Upper lobe of left lung (tissue), 4 donors: ENCODE results near the gene HSD17B11.

ENCODE experiments used
- CTCF ChIP-seq, 6 experiments: fragments of 450-650 bp in 4 of 6; fragments of 200-600 bp in 2 of 6; sonication (generic) in 2 of 6; IDR thresholded peaks; one replicate each; pipeline ENCODE4 v1.5.1; 2016 to 2019; ENCODE audit warnings: antibody characterized with exemption in 6 of 6
- POLR2A ChIP-seq, 4 donors: fragments of 450-650 bp; IDR thresholded peaks; one replicate each; pipeline ENCODE4 v1.5.1; 2016 to 2017; ENCODE audit warnings: antibody characterized with exemption in 4 of 4, mild to moderate bottlenecking in 2 of 4
- POLR2AphosphoS5 ChIP-seq, 2 donors: sonication (generic); formaldehyde crosslinking; IDR thresholded peaks; one replicate each; pipeline ENCODE4 v1.5.1; 2017; ENCODE audit warnings: antibody characterized with exemption in 2 of 2

DNA sequence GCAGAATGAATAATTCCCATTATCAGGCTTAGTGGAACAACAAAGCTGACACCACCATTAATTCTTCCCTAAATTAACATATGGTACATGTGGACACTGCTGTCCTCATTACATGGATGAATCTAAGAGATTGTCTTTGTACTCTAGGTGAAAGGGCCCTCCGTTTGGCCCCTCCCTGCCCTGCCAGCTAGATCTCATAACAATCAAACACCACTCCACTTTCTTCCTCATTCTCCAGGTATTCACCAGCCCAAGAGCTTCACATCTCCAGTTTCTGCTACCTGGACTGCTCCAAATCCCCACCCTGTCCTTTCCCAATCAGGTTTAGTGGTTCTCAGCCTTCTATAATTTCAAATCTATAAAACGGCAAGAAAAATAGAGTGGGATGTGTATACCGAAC, 3.8 kb downstream of the HSD17B11 start:
- no peak for TF ChIP-seq POLR2A (IDR thresholded peaks at IDR 0.05)
- TF ChIP-seq CTCF (IDR thresholded peaks at IDR 0.05) = no peak
- TF ChIP-seq POLR2AphosphoS5 (IDR thresholded peaks at IDR 0.05) = no peak
